Fibroblast of the aortic adventitia (primary cell): ENCODE data around the gene RPS21. TPM values are rescaled to one million over a fixed set of nuclear protein-coding genes. Genes with fewer than 3 reads are reported as not detected.
"Not testable (repeated sequence)": the region's sequence is repeated elsewhere in the genome, so short reads cannot be mapped to it uniquely, and the experiment has no call there.

Experiments
- DNase-seq: peaks from one replicate; pipeline ENCODE4 v3.0.0-alpha.2; 2010; ENCODE audit warnings: low read depth
- H3K4me3 ChIP-seq: 2 replicates; pipeline ENCODE4 v1.5.1; 2011; ENCODE audit warnings: low read depth, mild to moderate bottlenecking, control low read depth, low read length, moderate library complexity
- total RNA-seq: library from RNA; depleted of rRNA; stranded (reverse); fragments of >200 nt; gene quantifications from 2 replicates; pipeline ENCODE4 v1.2.3, GENCODE V29; 2012; ENCODE audit warnings: low replicate concordance
- TF ChIP-seq, protein P1 (sequence below): IDR thresholded peaks from 2 replicates; pipeline ENCODE4 v1.5.1; 2011; ENCODE audit warnings: mild to moderate bottlenecking, low read length, control low read depth, inconsistent platforms; ENCODE audit not compliant: insufficient read depth

RPS21 gene
- total RNA-seq, 1 donor, result 1,887 TPM

GRCh38 chr20:62424249-62425107 is 37.6 kb downstream of the RPS21 start:
- H3K4me3 ChIP-seq, result no peak overlapping the region
- TF ChIP-seq, protein P1, sequence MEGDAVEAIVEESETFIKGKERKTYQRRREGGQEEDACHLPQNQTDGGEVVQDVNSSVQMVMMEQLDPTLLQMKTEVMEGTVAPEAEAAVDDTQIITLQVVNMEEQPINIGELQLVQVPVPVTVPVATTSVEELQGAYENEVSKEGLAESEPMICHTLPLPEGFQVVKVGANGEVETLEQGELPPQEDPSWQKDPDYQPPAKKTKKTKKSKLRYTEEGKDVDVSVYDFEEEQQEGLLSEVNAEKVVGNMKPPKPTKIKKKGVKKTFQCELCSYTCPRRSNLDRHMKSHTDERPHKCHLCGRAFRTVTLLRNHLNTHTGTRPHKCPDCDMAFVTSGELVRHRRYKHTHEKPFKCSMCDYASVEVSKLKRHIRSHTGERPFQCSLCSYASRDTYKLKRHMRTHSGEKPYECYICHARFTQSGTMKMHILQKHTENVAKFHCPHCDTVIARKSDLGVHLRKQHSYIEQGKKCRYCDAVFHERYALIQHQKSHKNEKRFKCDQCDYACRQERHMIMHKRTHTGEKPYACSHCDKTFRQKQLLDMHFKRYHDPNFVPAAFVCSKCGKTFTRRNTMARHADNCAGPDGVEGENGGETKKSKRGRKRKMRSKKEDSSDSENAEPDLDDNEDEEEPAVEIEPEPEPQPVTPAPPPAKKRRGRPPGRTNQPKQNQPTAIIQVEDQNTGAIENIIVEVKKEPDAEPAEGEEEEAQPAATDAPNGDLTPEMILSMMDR, result no peak
- no peak for DNase-seq

DNA sequence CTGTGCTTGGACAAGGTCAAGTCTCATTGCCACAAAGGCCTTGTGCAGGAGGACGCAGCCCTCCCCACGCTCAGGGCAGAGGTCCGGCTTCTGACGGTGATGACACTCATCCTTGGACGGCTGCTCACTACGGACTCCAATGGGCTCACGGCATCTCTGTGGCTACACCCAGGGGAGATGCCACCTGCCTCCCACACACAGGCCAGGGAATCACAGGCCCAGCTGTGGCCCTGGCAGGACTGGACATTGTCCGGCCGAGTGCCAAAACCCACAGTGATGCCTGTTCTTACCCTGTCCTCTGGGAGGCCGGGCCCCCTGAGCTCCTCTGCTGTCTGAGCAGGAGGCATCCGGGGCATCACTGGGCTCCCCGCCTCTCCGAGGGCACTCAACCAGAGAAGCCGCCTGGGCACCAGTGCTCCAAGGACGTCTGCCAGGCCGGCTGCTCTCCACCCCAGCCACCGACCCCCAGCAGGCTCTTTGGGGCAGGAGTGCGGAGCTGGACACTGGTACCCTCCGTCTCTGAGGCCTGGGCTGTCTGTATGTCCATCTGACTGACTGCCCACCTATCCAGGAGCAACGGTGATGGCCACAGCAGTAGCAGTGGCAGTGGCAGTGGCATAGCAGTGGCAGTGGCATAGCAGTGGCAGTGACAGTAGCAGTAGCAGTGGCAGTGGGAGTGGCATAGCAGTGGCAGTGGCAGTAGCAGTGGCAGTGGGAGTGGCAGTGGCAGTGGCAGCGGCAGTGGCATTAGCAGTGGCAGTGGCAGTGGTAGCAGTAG is 38.6 kb downstream of the RPS21 start:
- no peak for DNase-seq
- TF ChIP-seq, protein P1, result no peak
- H3K4me3 ChIP-seq, result no peak overlapping the region

- H3K4me3 ChIP-seq, DNase-seq: not testable (repeated sequence)
Measured at GRCh38 chr20:62426059-62426348, 39.1 kb downstream of the RPS21 start.

DNA sequence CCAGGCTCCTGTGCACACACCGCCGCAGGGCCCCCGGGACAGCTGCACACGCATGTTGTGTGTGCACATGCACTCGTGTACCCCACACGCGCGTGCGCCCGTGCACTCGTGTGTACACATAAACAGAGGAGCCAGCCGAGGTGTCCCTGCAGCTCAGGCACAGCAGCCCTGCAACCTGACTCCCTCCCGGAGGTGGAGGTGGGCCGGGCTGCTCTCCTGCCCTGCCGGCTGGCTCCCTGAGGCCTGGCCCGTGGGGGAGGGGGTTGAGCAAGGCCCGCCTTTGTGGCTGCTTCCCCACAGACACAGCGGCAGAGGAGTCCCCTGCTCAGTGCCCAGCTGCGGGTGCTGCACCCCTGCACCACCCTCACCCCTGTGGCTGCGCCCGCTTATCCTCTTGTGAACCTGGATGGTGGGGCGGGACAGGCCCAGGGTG is 39.8 kb downstream of the RPS21 start:
- TF ChIP-seq, protein P1, result no peak
- DNase-seq, result no peak
- H3K4me3 ChIP-seq, result no peak overlapping the region

DNA sequence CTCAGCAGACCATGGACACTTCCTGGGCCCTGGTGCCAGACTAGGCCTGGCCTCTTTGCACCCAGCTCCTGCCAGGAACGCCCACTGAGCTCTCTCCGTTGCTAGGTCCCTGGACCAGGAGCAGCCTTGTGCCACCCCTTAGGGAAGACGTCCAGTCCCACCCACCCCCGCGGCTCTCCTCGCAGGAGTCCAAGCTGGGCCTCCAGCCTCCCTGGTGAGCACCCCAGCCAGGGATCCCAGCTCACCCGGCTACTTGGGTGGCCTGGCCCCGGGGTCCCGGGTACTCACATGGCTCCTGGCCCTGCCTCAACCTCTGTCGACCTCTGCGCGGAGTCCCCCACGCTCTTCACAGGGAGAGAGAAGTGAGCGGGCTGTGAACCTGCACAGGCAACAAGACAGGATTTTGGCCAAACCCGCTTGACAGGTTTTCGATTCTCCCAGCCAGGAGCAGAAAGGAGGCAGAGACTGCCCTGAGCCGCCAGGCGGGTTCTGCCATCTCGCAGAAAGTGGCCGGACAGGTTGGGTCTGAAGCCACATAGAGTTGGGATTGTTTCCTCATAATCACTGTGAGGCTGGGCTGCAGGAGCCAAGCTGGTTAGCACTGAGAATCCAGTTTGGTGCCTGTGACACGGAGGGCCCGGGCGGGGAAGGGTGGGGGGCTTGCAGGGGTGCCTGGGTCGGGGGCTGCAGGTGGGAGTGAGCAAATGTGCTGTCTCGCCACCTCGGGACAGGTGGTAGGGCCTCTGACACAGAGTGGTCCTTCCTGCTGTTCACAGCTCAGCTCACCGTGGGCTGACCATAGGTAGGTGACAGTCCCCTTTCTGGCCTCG is 40.5 kb downstream of the RPS21 start, which contains the start of gene RBBP8NL:
Gene RBBP8NL, minus strand, starts transcription at position 368 of the 830 bp plus-strand sequence. CDS start 7,892 bp downstream, outside the sequence.
- H3K4me3 ChIP-seq, result no peak within 1 kb of the TSS
- no peak for DNase-seq
- TF ChIP-seq, protein P1, result no peak

GRCh38 chr20:62428002-62428372 is 41.1 kb downstream of the RPS21 start:
- DNase-seq, result no peak
- TF ChIP-seq, protein P1, result no peak
- H3K4me3 ChIP-seq, result no peak overlapping the region
